Stomach (tissue), 4 donors: Measurements from ENCODE around the gene RTTN.

Experiments used
- EP300 ChIP-seq: sonication (generic); formaldehyde crosslinking; IDR thresholded peaks from one replicate; pipeline ENCODE4 v1.6.1; 2017; ENCODE audit warnings: antibody characterized with exemption
- POLR2A ChIP-seq, 4 donors: fragments of 450-650 bp; IDR thresholded peaks; one replicate each; pipeline ENCODE4 v1.6.1; 2016; ENCODE audit warnings: antibody characterized with exemption in 4 of 4, control low read depth in 2 of 4, mild to moderate bottlenecking in 1 of 4, moderate library complexity in 1 of 4
- POLR2AphosphoS5 ChIP-seq, 3 donors: sonication (generic); formaldehyde crosslinking; IDR thresholded peaks; one replicate each; pipeline ENCODE4 v1.6.1; 2016; ENCODE audit warnings: antibody characterized with exemption in 3 of 3
- TF ChIP-seq, protein P1 (sequence below), 7 experiments: fragments of 450-650 bp in 4 of 7; fragments of 200-600 bp in 3 of 7; sonication (generic) in 3 of 7; IDR thresholded peaks; one replicate each; pipeline ENCODE4 v1.5.1; 2016 to 2019; ENCODE audit warnings: antibody characterized with exemption in 7 of 7, control low read depth in 2 of 7, mild to moderate bottlenecking in 1 of 7

GRCh38 chr18:70041459-70042050, 163.9 kb downstream of the RTTN start:
- no peak for TF ChIP-seq POLR2AphosphoS5 (IDR thresholded peaks at IDR 0.05)
- TF ChIP-seq, protein P1, sequence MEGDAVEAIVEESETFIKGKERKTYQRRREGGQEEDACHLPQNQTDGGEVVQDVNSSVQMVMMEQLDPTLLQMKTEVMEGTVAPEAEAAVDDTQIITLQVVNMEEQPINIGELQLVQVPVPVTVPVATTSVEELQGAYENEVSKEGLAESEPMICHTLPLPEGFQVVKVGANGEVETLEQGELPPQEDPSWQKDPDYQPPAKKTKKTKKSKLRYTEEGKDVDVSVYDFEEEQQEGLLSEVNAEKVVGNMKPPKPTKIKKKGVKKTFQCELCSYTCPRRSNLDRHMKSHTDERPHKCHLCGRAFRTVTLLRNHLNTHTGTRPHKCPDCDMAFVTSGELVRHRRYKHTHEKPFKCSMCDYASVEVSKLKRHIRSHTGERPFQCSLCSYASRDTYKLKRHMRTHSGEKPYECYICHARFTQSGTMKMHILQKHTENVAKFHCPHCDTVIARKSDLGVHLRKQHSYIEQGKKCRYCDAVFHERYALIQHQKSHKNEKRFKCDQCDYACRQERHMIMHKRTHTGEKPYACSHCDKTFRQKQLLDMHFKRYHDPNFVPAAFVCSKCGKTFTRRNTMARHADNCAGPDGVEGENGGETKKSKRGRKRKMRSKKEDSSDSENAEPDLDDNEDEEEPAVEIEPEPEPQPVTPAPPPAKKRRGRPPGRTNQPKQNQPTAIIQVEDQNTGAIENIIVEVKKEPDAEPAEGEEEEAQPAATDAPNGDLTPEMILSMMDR (IDR thresholded peaks at IDR 0.05) = no peak
- no peak for TF ChIP-seq EP300
- no peak for TF ChIP-seq POLR2A (IDR thresholded peaks at IDR 0.05)
